GM10248 (cell line): ENCODE data around the gene VCX2.

Source experiments
- CTCF ChIA-PET: fragments of 300-600 bp; sonication (Branson Sonifier 250); formaldehyde crosslinking; extraction: SDS; loops from one replicate; lab custom pipeline; 2021; ENCODE audit warnings: antibody characterized with exemption; lab: Yijun Ruan, JAX
- POLR2A ChIA-PET: fragments of 350-650 bp; sonication (Branson Sonifier 250); formaldehyde crosslinking; extraction: SDS; loops from one replicate; lab custom pipeline; 2020; ENCODE audit warnings: antibody characterized with exemption; lab: Yijun Ruan, JAX
- DNase-seq: peaks from one replicate; pipeline ENCODE4 v3.0.0; 2012; ENCODE audit errors: extremely low spot score
- CTCF ChIP-seq: IDR thresholded peaks from 2 replicates; pipeline ENCODE4 v1.5.1; 2012; ENCODE audit warnings: mild to moderate bottlenecking, low read depth; ENCODE audit errors: extremely low read depth, missing control alignments, control extremely low read depth

VCX2 gene

GRCh38 chrX:8144925-8145324, 26.1 kb downstream of the VCX2 start:
- no peak for TF ChIP-seq CTCF
- ChIA-PET CTCF (no interaction called here), POLR2A (no interaction called here)
- DNase-seq, result no peak

- DNase-seq, result no peak
- no peak for TF ChIP-seq CTCF
- CTCF ChIA-PET, result no interaction called here
- POLR2A ChIA-PET, result no interaction called here
Observed at GRCh38 chrX:8141896-8142295, 29.2 kb downstream of the VCX2 start.

- CTCF ChIA-PET, result no interaction called here
- POLR2A ChIA-PET, result no interaction called here
- no peak for DNase-seq
- TF ChIP-seq CTCF, result no peak
Observed at GRCh38 chrX:8140986-8141744, 29.9 kb downstream of the VCX2 start.

GRCh38 chrX:8139716-8140115, 31.4 kb downstream of the VCX2 start:
- POLR2A ChIA-PET, result no interaction called here

GRCh38 chrX:8138252-8138651, 32.8 kb downstream of the VCX2 start:
- CTCF ChIA-PET, result no interaction called here
- no peak for TF ChIP-seq CTCF
- no peak for DNase-seq
- POLR2A ChIA-PET, result no interaction called here

More at GRCh38 chrX:8139716-8140115, 31.4 kb downstream of the VCX2 start:
- no peak for DNase-seq
- CTCF ChIA-PET, result interaction anchor here (1.6 kb wide), 1 partner anchor 173 kb away, joined by 3 read pairs; no protein-coding TSS in a partner anchor
- no peak for TF ChIP-seq CTCF

- ChIA-PET CTCF (no interaction called here), POLR2A (no interaction called here)
- no peak for TF ChIP-seq CTCF
- no peak for DNase-seq
Observed at GRCh38 chrX:8126648-8127047, 44.4 kb downstream of the VCX2 start.
